Fibroblast of the aortic adventitia (primary cell): ENCODE data around the gene MED12L. TPM values are rescaled to one million over a fixed set of nuclear protein-coding genes. Genes with fewer than 3 reads are reported as not detected.
A peak's percentile ranks its signal among the peaks of the same experiment; 100 is the strongest.

Experiments used
- DNase-seq: peaks from one replicate; pipeline ENCODE4 v3.0.0-alpha.2; 2010; ENCODE audit warnings: low read depth
- H3K4me3 ChIP-seq: 2 replicates; pipeline ENCODE4 v1.5.1; 2011; ENCODE audit warnings: low read depth, mild to moderate bottlenecking, control low read depth, low read length, moderate library complexity
- total RNA-seq: library from RNA; depleted of rRNA; stranded (reverse); fragments of >200 nt; gene quantifications from 2 replicates; pipeline ENCODE4 v1.2.3, GENCODE V29; 2012; ENCODE audit warnings: low replicate concordance
- TF ChIP-seq, protein P1 (sequence below): IDR thresholded peaks from 2 replicates; pipeline ENCODE4 v1.5.1; 2011; ENCODE audit warnings: mild to moderate bottlenecking, low read length, control low read depth, inconsistent platforms; ENCODE audit not compliant: insufficient read depth

MED12L gene
- total RNA-seq, 1 donor = 0.72 TPM

DNA sequence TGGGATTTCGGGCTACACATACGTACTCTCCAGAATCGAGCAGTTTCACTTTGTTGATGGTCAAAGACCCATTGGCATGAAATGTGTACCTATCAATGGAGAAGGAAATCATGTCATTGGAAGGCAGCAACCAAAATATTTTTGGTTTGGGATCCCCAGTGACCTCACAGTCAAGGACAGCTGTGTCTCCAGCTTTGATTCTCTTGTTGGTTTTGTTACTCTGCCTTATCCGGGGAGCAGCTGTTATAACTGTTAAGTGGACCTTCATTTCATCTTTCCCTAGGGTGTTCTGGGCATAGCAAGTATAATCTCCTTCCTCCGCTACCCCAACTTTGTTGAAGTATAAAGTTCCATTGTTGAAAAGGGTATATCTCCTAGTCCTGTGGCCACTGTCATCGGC, 352.4 kb downstream of the MED12L start:
- no peak overlapping the region for H3K4me3 ChIP-seq
- TF ChIP-seq, protein P1, sequence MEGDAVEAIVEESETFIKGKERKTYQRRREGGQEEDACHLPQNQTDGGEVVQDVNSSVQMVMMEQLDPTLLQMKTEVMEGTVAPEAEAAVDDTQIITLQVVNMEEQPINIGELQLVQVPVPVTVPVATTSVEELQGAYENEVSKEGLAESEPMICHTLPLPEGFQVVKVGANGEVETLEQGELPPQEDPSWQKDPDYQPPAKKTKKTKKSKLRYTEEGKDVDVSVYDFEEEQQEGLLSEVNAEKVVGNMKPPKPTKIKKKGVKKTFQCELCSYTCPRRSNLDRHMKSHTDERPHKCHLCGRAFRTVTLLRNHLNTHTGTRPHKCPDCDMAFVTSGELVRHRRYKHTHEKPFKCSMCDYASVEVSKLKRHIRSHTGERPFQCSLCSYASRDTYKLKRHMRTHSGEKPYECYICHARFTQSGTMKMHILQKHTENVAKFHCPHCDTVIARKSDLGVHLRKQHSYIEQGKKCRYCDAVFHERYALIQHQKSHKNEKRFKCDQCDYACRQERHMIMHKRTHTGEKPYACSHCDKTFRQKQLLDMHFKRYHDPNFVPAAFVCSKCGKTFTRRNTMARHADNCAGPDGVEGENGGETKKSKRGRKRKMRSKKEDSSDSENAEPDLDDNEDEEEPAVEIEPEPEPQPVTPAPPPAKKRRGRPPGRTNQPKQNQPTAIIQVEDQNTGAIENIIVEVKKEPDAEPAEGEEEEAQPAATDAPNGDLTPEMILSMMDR = no peak
- DNase-seq = no peak

DNA sequence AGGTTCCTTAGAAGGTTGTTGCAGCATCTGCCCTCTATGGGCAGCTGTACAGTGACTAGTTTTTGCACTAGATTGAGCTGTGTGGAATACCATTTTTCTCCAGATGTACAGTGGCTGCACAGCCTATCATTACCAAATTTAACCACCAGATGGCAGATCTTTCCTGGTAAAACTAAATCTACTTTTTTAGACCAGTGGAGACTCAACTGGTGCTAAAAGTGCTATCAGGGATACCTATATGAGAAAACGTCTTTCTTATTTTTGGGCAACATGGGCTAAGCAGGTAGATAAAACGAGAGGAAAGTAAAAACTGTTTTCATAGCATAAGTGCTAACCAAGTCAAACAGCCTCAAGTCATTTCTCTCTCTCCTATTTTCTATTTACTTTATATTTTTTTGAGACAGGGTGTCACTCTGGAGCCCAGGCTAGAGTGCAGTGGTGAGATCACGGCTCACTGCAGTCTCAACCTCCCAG, 354.2 kb downstream of the MED12L start:
- TF ChIP-seq, protein P1 = peak; percentile 82
- no peak overlapping the region for H3K4me3 ChIP-seq

DNA sequence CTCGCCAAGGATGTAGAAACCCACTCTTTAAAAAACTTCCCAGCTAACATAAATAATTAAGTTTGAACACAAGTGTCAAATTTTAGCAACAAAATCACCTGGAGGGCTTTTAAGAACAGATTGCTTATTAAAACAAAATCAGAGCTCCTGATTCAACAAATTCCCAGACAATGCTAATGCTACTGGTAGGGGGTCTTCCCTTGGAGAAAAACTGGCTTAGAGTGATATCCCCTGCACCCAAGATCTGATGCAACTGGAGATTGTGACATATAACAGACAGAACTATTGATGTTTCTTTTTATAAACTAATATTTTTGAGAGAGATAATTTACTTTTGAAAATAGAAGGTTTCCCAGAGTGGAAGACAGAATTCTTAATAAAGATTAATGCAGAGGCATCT, 355.5 kb downstream of the MED12L start:
- TF ChIP-seq, protein P1 = no peak
- DNase-seq = no peak
- no peak overlapping the region for H3K4me3 ChIP-seq

More for the DNA sequence above, 354.2 kb downstream of the MED12L start:
- peak; percentile 92 for DNase-seq

DNA sequence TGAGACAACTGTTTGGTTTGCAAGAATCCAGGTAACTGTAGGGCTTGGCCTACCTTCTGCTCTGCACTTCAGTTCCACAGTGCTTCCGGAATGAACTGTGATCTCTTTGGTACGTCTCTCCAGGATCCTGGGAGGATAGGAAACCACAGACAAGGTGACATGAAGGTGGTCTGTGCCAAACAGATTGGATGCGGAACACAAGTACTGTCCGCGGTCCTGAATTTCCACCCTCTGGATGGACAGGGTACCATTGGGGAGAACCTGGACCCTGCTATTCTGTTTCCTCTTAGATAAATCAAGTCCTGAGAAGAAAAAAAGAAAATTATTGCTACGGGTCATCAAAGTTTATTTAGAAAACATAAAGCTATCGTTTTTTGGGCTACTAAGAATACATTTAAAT, 358.1 kb downstream of the MED12L start:
- no peak overlapping the region for H3K4me3 ChIP-seq
- TF ChIP-seq, protein P1 = no peak
- DNase-seq = no peak

DNA sequence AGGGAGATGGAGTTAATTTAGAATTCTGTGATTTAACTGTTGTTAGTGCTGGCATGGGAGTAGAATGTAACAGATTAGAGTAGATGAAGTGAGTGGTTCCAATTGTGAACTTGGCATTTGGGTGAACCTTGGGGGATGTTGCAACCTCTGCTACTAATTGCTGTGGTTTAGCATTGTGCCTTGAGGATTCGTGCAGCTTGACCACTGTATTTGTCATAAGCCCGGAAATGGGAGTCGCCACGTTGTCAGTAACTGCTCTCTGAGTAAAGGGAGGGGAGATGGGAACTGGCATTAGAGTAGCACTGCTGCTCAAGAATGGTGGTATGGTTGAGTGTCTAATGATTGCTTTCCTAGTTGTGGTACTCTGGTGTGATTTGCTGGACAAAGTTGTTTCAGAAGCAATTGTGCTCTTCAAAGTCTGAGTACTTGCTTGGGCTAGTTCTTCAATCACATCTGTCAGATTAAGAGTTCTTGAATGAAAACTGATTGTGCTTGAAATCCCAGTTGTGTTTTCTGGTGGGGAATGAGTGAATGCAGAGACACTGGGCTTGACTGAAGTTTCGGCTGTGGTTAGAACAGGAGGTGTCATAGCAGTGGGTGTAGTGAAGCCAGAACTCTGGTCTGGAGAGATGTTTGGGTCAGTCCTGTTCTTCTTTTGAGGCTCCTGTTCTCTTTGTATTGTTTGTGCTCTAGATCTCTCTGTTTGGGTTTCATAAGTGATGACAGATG, 360.0 kb downstream of the MED12L start:
- H3K4me3 ChIP-seq = no peak overlapping the region
- TF ChIP-seq, protein P1 = no peak
- DNase-seq = peak; percentile 97

DNA sequence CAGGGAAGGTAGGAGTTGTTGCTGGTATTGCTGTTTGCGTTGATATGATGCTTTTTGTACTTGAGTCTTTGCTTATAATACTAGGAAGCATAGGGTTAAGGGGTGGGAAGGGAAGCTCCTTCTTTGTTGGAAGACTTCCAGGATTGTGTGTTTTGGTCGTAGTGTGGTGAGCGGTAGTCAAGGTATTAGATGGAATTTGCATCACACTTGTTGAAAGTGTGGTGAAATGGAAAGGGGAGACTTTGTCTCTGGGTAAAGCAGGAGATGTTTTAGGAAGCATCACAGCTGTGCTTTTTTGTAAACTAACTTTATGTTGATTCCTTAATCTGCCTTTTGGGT, 360.5 kb downstream of the MED12L start:
- no peak overlapping the region for H3K4me3 ChIP-seq
- TF ChIP-seq, protein P1 = no peak
- DNase-seq = no peak

DNA sequence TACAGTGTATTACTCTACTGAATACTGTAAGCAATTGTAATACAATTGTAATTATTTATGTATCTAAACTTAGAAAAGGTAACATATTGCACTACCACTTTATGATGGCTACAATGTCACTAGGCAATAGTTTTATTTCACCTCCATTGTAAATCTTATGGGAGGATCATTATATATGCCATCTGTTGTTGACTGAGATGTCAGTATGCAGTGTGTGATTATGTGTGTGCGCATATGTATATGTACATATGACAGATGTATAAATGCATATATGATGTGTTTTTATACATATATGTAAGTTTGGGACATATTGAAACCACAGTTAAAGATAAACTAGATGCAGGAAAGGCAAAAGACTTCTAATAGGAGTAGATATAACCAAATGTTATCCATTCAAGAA, 366.9 kb downstream of the MED12L start:
- no peak overlapping the region for H3K4me3 ChIP-seq
- no peak for DNase-seq
- TF ChIP-seq, protein P1 = no peak
